Kidney (tissue), 14 donors: Measurements from ENCODE around the gene NRCAM. TPM values are rescaled to one million over a fixed set of nuclear protein-coding genes. Genes with fewer than 3 reads are reported as not detected.

Source experiments
- DNase-seq, 5 donors: peaks; one replicate each; pipeline ENCODE4 v3.0.0-alpha.2; 2013 to 2020
- FAIRE-seq: peaks from 2 replicates; lab custom pipeline; 2012; peaks lifted over from hg19 to GRCh38; lab: Jason Lieb, UNC
- H3K27ac ChIP-seq, 2 donors: one replicate each; pipeline ENCODE4 v1.7.0; 2013; ENCODE audit warnings: low read depth in 2 of 2, low read length in 2 of 2, inconsistent platforms in 1 of 2
- H3K27me3 ChIP-seq: one replicate; pipeline ENCODE4 v1.7.1; 2013; ENCODE audit warnings: low read length, inconsistent platforms; ENCODE audit not compliant: control insufficient read depth, insufficient read depth
- H3K36me3 ChIP-seq, 3 donors: one replicate each; pipeline versions ENCODE4 v1.7.0 to v1.7.1; 2013; ENCODE audit warnings: low read length in 3 of 3, control low read depth in 1 of 3, inconsistent platforms in 1 of 3; ENCODE audit not compliant: insufficient read depth in 3 of 3, control insufficient read depth in 2 of 3
- H3K4me1 ChIP-seq, 3 donors: one replicate each; pipeline versions ENCODE4 v1.7.0 to v1.7.1; 2013; ENCODE audit warnings: low read length in 3 of 3, inconsistent platforms in 1 of 3, low read depth in 1 of 3; ENCODE audit not compliant: control insufficient read depth in 2 of 3, insufficient read depth in 2 of 3
- H3K4me3 ChIP-seq, 3 donors: one replicate each; pipeline versions ENCODE4 v1.7.0 to v1.8.1; 2013; ENCODE audit warnings: low read length in 3 of 3, control low read depth in 1 of 3, inconsistent platforms in 1 of 3
- H3K9ac ChIP-seq, 3 donors: one replicate each; pipeline versions ENCODE4 v1.7.0 to v1.7.1; 2013; ENCODE audit warnings: low read length in 3 of 3, control low read depth in 1 of 3, inconsistent platforms in 1 of 3
- H3K9me3 ChIP-seq, 3 donors: one replicate each; pipeline versions ENCODE4 v1.7.0 to v1.7.1; 2013; ENCODE audit warnings: low read length in 3 of 3, control low read depth in 1 of 3, inconsistent platforms in 1 of 3; ENCODE audit not compliant: control insufficient read depth in 2 of 3, insufficient read depth in 1 of 3
- intact Hi-C: fragments of 100-400 bp; cut with DNase I; formaldehyde crosslinking; loops from one replicate; pipeline ENCODE4 v1.11.1; 2022
- polyA plus RNA-seq: library from polyadenylated mRNA; stranded (reverse); fragments of 350-450 nt; fragmentation: Illumina TruSeq; extraction: RNeasy Lipid Tissue Mini Kit (QIAGEN cat#74804); gene quantifications from one replicate; pipeline ENCODE4 v1.2.3, GENCODE V29; 2014; ENCODE audit warnings: low read depth, low replicate concordance; ENCODE audit not compliant: insufficient read depth
- total RNA-seq: library from RNA; stranded (reverse); fragmentation: NEBNext Ultra II Directional; extraction: Animal tissue kit (Norgen Biotek cat#: 25700); gene quantifications from one replicate; pipeline ENCODE4 v1.2.1, GENCODE V29; 2021
- TF ChIP-seq, protein P1 (sequence below): IDR thresholded peaks from 3 replicates; pipeline ENCODE4 v1.5.1; 2012; ENCODE audit warnings: mild to moderate bottlenecking, moderate library complexity, borderline replicate concordance; ENCODE audit not compliant: insufficient read depth; ENCODE audit errors: extremely low read depth
- donor health status: control.
- donor health status: control.
- donor health status: control.
- donor health status: control.
- donor health status: control.
- donor health status: DM: yes; HTN: yes; CAD: no.
- donor health status: Normal renal cell carcinoma (clear cell type).

Gene NRCAM
- total and polyA plus RNA-seq, 2 donors from 2014 or later = 16.8 to 20.6 TPM

DNA sequence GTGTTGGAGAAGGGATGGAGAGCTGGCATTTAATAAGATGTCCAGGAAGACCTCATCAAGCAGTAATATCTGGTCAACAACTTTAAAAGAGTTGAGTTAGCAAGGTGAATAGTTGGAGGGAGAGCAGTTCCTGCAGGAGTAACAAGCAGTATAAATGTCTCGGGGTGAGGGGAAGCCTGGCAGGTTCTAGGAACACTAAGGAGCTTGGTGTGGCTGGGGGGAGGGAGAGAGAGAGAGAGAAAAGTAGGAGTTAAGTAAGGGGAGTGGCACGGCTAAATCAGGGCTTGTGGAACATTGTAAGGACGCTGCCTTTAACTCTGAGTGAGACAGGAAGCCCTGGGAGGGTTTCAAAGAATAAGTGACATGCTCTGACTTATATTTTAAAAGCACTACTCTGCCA is 304.0 kb downstream of the NRCAM start:
- Histone ChIP-seq H3K4me1 (no peaks in the 10 kb centered on the region), H3K9me3 (no peaks in the 10 kb centered on the region), H3K36me3 (no peaks in the 10 kb centered on the region), H3K27ac (no peak overlapping the region), H3K27me3 (no peaks in the 10 kb centered on the region), H3K9ac (no peak overlapping the region), H3K4me3 (no peak overlapping the region)
- no peak for FAIRE-seq
- TF ChIP-seq, protein P1, sequence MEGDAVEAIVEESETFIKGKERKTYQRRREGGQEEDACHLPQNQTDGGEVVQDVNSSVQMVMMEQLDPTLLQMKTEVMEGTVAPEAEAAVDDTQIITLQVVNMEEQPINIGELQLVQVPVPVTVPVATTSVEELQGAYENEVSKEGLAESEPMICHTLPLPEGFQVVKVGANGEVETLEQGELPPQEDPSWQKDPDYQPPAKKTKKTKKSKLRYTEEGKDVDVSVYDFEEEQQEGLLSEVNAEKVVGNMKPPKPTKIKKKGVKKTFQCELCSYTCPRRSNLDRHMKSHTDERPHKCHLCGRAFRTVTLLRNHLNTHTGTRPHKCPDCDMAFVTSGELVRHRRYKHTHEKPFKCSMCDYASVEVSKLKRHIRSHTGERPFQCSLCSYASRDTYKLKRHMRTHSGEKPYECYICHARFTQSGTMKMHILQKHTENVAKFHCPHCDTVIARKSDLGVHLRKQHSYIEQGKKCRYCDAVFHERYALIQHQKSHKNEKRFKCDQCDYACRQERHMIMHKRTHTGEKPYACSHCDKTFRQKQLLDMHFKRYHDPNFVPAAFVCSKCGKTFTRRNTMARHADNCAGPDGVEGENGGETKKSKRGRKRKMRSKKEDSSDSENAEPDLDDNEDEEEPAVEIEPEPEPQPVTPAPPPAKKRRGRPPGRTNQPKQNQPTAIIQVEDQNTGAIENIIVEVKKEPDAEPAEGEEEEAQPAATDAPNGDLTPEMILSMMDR = no peak
- no peak for DNase-seq
- intact Hi-C loops = no loop called here

DNA sequence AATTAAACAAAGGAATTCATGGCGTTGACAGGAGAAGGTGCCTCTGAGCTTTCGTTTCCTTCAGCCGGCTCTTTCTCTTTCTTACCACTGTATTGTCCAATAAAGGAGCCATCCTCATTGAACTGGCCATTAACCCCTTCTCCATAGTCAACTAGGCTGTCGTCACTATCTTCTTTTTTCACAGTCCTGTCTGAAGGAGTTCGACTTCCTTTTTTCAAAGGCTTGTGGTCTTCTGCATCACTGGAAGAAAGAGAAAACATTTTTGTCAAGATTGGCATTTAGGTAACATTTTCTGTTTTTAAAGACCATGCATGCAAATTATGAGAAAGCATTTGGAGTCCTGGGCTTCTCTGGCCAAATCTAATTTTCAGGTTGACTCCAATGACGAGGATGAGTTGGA is 306.3 kb downstream of the NRCAM start:
- no peaks in the 10 kb centered on the region for H3K9me3 ChIP-seq
- TF ChIP-seq, protein P1 = no peak

DNA sequence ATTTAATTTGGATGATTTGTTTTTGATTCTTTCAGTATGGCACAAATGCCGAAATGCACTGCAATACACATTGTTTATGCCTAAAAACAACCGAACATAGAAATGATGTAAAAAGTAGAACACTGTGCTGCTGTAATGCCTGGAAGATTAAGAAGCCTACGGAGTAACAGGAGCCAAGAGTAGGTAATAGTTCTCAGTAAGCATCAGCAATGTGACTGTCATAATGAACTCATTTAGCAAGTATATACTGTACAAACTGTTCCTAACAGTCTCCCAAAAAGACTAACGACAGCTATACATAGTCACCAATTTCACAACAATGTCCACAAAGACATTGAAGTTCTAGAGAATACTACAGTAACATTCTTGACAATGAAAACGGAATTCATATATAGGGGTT is 307.1 kb downstream of the NRCAM start:
- no peak for DNase-seq
- no peaks in the 10 kb centered on the region for H3K36me3 ChIP-seq
- H3K27ac ChIP-seq = no peak overlapping the region
- no peak overlapping the region for H3K4me3 ChIP-seq
- H3K27me3 ChIP-seq = no peaks in the 10 kb centered on the region
- H3K9ac ChIP-seq = no peak overlapping the region
- no peaks in the 10 kb centered on the region for H3K9me3 ChIP-seq
- no peak for FAIRE-seq
- TF ChIP-seq, protein P1 = no peak
- intact Hi-C loops = no loop called here
- peaks cover 0 to 7% (median 4%) of the 10 kb centered on the region in 3 donors for H3K4me1 ChIP-seq

More for the DNA sequence above, 306.3 kb downstream of the NRCAM start:
- peaks cover 0 to 7% (median 4%) of the 10 kb centered on the region in 3 donors for H3K4me1 ChIP-seq
- intact Hi-C loops = no loop called here
- no peaks in the 10 kb centered on the region for H3K36me3 ChIP-seq
- H3K9ac ChIP-seq = no peak overlapping the region
- H3K4me3 ChIP-seq = no peak overlapping the region
- DNase-seq = no peak
- no peaks in the 10 kb centered on the region for H3K27me3 ChIP-seq
- FAIRE-seq = no peak
- no peak overlapping the region for H3K27ac ChIP-seq

DNA sequence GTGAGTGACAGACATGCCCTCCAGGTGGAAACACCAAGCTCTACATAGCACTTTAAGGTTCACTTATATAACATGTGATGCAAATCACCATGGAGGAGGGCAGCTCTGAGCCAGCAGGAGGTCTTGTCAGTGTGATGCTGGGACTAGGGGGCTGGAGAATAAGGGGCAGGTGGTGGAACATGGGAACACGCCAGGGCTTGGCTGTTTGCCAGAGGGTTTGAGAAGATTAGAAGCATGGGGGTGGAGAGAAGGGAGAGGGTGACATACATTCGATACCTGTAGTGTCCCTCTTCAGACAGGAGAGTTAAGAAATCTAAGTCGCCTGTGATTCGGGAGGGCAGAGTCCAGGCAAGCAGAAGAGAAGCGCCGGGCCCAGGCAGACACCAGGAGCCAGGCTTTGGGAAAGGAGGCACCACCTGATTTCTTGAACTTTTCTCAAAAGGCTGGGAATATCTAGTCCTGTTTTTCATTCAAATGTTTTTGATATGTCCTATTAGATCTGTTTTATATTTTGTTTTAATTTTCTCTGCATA is 309.1 kb downstream of the NRCAM start:
- H3K9ac ChIP-seq = no peak overlapping the region
- intact Hi-C loops = no loop called here
- H3K27me3 ChIP-seq = no peaks in the 10 kb centered on the region
- H3K9me3 ChIP-seq = no peaks in the 10 kb centered on the region
- H3K36me3 ChIP-seq = no peaks in the 10 kb centered on the region
- DNase-seq = peak in 2 of 5 donors; percentile 6 to 46
- H3K27ac ChIP-seq = no peak overlapping the region
- H3K4me1 ChIP-seq = peaks cover 0 to 7% (median 4%) of the 10 kb centered on the region in 3 donors
- FAIRE-seq = no peak
- H3K4me3 ChIP-seq = no peak overlapping the region
- TF ChIP-seq, protein P1 = no peak
